Measurements from ENCODE around the gene CEP85.

Gene CEP85

GRCh38 chr1:26318338-26319064 lies 84.5 kb downstream of the CEP85 start:
- peak; percentile 75 for DNase-seq

GRCh38 chr1:26320896-26321295 lies 86.9 kb downstream of the CEP85 start:
- peak; percentile 60 for DNase-seq

GRCh38 chr1:26321315-26322041 lies 87.5 kb downstream of the CEP85 start:
- DNase-seq = peak; percentile 99

GRCh38 chr1:26322042-26322331 lies 88.0 kb downstream of the CEP85 start:
- no peak for DNase-seq

GRCh38 chr1:26323382-26323781 lies 89.4 kb downstream of the CEP85 start:
- no peak for DNase-seq

GRCh38 chr1:26324550-26324949 lies 90.5 kb downstream of the CEP85 start:
- no peak for DNase-seq

GRCh38 chr1:26327956-26328362 lies 94.0 kb downstream of the CEP85 start:
- no peak for DNase-seq

All from activated CD8-positive, alpha-beta memory T cell treated with anti-CD3 and anti-CD28 coated beads, Interleukin-2, amount 50 U/mL, for 48 hours (primary cell).